HFFc6 (cell line): ENCODE results near the gene BCAS1. TPM values are rescaled to one million over a fixed set of nuclear protein-coding genes. Genes with fewer than 3 reads are reported as not detected.
A peak's percentile ranks its signal among the peaks of the same experiment; 100 is the strongest.

Experiments used
- DNase-seq: peaks from one replicate; pipeline ENCODE4 v3.0.0-alpha.2; 2018
- H3K27ac Mint-ChIP-seq: 2 replicates; pipeline ENCODE4 v1.8.0; 2020; ENCODE audit warnings: mild to moderate bottlenecking, mixed read lengths
- H3K27me3 Mint-ChIP-seq: 2 replicates; pipeline ENCODE4 v1.8.0; 2021; ENCODE audit warnings: mild to moderate bottlenecking, moderate library complexity, mixed read lengths; ENCODE audit not compliant: insufficient read depth
- H3K36me3 Mint-ChIP-seq: 2 replicates; pipeline ENCODE4 v1.8.0; 2021; ENCODE audit warnings: low read depth, mixed read lengths
- H3K4me1 Mint-ChIP-seq: 2 replicates; pipeline ENCODE4 v1.8.0; 2020; ENCODE audit warnings: low read depth, mixed read lengths
- H3K4me3 Mint-ChIP-seq: 2 replicates; pipeline ENCODE4 v1.8.0; 2020; ENCODE audit warnings: mild to moderate bottlenecking, moderate library complexity, mixed read lengths
- H3K9me3 Mint-ChIP-seq: 2 replicates; pipeline ENCODE4 v1.8.0; 2020; ENCODE audit warnings: mild to moderate bottlenecking, mixed read lengths
- total RNA-seq, 6 experiments: library from RNA; stranded (reverse); fragmentation: NEBNext Ultra II Directional; extraction: Animal tissue kit (Norgen Biotek cat#: 25700); gene quantifications; 2 replicates in 1 of 6; 3 replicates in 5 of 6; pipeline ENCODE4 v1.2.3, GENCODE V29; 2021
- TF ChIP-seq, protein P1 (sequence below): fragments of 200-600 bp; sonication (generic); IDR thresholded peaks from 2 replicates; pipeline ENCODE4 v1.5.0; 2021; ENCODE audit warnings: antibody characterized with exemption, mild to moderate bottlenecking

The BCAS1 gene
- total RNA-seq, 6 experiments from 2014 or later = 0.07 TPM; not detected in 5

DNA sequence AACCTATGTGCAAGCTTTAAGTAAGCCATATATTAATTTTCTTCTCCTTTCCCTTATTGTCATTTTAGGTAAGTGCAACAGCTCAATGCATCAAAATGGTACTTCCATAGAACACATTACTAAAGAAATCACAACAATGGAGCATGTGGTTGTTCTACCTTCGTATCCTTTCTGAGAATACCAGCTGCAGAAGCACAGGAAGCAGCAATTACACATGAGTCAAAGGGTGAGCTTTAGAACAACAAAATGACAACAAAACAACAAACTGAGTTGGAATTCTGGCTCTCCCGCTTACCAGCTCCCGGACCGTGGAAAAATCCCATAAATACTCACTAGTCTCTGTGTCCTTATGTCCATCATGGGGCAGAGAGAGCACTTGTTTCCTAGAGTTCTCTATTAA lies 108.9 kb downstream of the BCAS1 start:
- H3K4me1 Mint-ChIP-seq = peaks cover 16% of the 10 kb centered on the region; the same call in 1 of the 2 replicates
- H3K36me3 Mint-ChIP-seq = no peaks in the 10 kb centered on the region
- no peak overlapping the region for H3K4me3 Mint-ChIP-seq
- TF ChIP-seq, protein P1, sequence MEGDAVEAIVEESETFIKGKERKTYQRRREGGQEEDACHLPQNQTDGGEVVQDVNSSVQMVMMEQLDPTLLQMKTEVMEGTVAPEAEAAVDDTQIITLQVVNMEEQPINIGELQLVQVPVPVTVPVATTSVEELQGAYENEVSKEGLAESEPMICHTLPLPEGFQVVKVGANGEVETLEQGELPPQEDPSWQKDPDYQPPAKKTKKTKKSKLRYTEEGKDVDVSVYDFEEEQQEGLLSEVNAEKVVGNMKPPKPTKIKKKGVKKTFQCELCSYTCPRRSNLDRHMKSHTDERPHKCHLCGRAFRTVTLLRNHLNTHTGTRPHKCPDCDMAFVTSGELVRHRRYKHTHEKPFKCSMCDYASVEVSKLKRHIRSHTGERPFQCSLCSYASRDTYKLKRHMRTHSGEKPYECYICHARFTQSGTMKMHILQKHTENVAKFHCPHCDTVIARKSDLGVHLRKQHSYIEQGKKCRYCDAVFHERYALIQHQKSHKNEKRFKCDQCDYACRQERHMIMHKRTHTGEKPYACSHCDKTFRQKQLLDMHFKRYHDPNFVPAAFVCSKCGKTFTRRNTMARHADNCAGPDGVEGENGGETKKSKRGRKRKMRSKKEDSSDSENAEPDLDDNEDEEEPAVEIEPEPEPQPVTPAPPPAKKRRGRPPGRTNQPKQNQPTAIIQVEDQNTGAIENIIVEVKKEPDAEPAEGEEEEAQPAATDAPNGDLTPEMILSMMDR = no peak
- H3K27ac Mint-ChIP-seq = no peak overlapping the region
- no peaks in the 10 kb centered on the region for H3K9me3 Mint-ChIP-seq
- peaks cover 12% of the 10 kb centered on the region for H3K27me3 Mint-ChIP-seq
- no peak for DNase-seq

DNA sequence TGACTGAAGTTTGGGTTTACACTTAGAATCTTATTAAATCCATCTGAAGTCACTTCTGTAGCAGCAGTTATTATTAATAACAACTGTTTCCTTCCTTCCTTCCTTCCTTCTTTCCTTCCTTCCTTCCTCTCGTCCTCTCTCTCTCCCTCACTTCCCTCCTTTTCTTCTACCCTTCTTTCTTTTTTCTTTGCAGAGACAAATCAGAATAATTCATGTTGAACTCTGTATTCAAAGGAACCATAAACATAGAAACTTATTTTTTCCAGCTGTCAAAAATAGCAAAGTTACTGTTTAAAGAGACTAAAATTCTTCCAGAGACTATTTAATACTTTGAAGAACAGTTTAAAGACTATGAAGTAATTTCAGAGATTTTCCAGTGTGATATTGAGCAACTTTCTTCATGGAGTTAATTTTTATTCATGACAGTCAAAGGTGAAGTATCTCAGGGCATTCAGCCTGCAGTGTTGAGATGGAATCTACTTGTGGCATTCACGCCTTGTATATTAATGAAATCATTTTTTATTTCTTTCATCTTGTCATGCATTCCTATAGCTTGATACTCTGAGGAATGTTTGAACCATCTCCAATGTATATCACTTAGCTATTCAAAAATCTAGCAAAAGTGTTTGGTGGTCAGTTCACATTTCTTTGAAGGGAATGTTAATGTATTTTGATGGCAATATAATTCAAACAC lies 109.7 kb downstream of the BCAS1 start:
- Mint-ChIP-seq H3K4me1 (peaks cover 16% of the 10 kb centered on the region; the same call in 1 of the 2 replicates), H3K4me3 (no peak overlapping the region), H3K27ac (no peak overlapping the region), H3K27me3 (peaks cover 9% of the 10 kb centered on the region), H3K36me3 (no peaks in the 10 kb centered on the region), H3K9me3 (no peaks in the 10 kb centered on the region)
- no peak for DNase-seq
- TF ChIP-seq, protein P1 = no peak

DNA sequence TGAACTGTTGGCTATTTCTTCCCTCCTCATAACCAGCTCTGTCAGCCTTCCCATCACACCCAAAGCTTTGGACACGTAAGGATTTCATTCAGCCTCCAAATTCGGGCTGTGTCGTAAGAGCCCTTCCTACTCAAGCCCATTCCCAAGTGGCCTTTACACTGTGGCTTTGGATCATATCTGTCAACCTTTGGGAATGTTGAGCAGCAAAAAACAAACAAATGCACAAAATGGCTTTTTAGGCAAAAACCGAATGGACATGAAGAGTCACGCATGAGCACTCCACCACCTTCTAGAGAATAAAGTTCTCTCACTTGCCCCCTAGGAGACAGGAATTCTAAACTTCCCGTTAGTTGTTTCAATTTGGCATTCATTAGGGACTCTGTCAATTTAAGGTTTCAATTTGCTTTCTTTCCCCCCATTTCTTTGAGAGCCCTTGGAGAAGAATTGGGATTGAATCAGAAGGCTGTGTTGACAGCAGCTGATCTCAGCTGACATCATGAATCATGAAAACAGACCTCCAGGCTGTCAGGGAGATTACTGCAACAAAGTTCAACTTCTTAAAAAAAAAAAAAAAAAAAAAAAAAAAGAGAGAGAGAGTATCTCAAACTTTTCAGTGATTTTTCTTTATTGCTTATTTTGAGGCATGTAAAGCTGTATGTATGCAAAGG lies 110.3 kb downstream of the BCAS1 start:
- H3K4me1 Mint-ChIP-seq = peaks cover 16% of the 10 kb centered on the region; the same call in 1 of the 2 replicates
- no peak for DNase-seq
- no peak overlapping the region for H3K27ac Mint-ChIP-seq

DNA sequence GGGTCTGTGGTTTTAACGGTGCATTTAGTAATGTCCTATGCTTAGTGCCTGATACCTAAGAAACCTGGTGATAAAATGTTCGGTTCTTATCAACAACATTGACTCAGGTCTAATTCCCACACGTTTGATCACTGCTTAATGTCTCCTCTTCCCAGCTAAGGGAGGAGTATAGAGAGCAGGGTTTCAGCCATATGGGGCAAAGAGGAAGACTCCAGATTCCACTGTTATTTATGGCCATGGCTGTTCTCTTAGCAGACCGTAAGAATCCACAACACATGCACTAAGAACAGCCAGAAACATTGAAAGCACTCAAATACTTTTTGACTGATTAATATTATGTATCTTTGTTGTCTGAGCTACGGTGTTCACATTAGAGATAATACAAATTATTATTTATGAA lies 112.1 kb downstream of the BCAS1 start:
- H3K4me3 Mint-ChIP-seq = no peak overlapping the region
- H3K27me3 Mint-ChIP-seq = peaks cover 9% of the 10 kb centered on the region
- TF ChIP-seq, protein P1 = no peak
- peaks cover 4% of the 10 kb centered on the region; the same call in 1 of the 2 replicates for H3K9me3 Mint-ChIP-seq
- no peak for DNase-seq
- 0 out of 2 replicates have a peak, but pooled peaks cover 4% of the 10 kb centered on the region for H3K36me3 Mint-ChIP-seq
- H3K27ac Mint-ChIP-seq = no peak overlapping the region
- peaks cover 16% of the 10 kb centered on the region; the same call in 1 of the 2 replicates for H3K4me1 Mint-ChIP-seq

More for the DNA sequence above, 110.3 kb downstream of the BCAS1 start:
- Mint-ChIP-seq H3K27me3 (peaks cover 9% of the 10 kb centered on the region), H3K36me3 (no peaks in the 10 kb centered on the region), H3K4me3 (no peak overlapping the region), H3K9me3 (no peaks in the 10 kb centered on the region)
- TF ChIP-seq, protein P1 = no peak

DNA sequence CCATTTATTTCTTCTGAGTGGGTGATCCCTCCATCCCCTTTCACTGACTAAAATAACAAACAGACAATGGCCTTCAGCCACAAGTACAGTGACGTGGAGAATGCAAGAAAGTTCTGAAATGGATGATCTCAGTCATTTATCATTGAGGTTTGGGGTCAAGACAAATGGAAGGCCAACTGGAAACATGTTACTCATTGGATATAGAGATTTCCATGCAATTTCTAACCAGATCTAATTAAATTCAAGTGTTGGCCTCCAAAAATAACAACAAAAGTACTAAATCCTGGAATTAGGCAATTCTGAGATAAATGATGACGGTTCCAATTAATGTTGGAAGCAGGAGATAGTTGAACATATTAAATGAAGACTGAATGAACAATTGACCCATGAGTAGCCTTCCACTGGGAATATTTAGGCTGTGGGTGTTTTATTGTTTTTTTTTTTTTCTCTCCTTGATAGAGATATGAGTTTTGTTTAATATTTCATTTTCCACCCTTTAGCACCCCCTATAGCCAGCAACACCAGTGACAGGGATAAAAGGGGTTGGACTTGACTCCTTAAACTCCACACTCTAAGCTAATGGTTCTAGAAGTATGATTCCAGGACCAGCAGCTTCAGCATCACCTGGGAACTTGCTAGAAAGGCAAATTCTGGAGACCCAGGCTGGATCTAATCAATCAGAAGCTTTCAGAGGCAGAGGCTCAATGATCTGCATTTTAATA lies 112.8 kb downstream of the BCAS1 start:
- DNase-seq = no peak
- TF ChIP-seq, protein P1 = peak; percentile 35
- Mint-ChIP-seq H3K4me3 (no peak overlapping the region), H3K36me3 (0 out of 2 replicates have a peak, but pooled peaks cover 4% of the 10 kb centered on the region), H3K27me3 (peaks cover 5% of the 10 kb centered on the region), H3K27ac (no peak overlapping the region), H3K9me3 (peaks cover 8% of the 10 kb centered on the region; the same call in 1 of the 2 replicates), H3K4me1 (peaks cover 16% of the 10 kb centered on the region; the same call in 1 of the 2 replicates)
